ENCODE measurements around the gene TXNL1.
"Not testable (repeated sequence)": the region's sequence is repeated elsewhere in the genome, so short reads cannot be mapped to it uniquely, and the experiment has no call there.

TXNL1 gene

DNA sequence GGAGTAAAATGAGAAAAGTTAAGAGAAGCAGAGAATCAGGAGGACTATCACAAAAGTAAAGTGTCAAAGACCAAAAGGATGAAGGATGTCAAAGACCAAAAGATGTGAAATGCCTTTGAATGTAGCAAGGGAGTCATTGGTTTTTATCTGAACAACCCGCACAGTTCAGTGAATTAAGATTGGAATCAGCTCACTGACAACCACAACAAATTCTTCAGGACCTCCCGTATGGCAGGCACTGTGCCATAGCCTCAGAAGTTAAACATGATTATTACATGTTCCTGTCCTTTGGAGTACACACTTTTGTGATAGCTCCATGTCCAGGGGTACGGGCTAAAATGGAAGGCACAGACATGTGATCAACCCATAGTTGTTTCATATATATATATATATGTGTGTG lies 5.0 kb upstream of the TXNL1 start:
- DNase-seq, result no peak

GRCh38 chr18:56641714-56642337 lies 3.4 kb upstream of the TXNL1 start:
- DNase-seq, result no peak

DNA sequence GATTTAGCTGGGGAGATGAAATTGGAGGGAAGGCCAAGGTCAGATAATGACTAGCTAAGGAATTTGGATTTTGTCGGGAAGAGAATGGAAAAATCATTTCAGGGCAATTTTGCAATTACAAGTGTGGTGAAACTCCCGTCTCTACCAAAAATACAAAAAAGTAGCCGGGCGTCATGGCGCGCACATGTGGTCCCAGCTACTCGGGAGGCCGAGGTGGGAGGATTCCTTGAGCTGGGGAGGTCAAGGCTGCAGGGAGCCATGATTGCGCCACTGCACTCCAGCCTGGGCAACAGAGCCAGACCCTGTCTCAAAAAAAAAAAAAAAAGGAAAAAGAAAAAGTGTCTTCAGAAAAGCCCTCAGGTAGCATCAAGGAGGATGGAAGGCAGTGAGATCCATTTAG lies 1.2 kb upstream of the TXNL1 start:
- no peak for DNase-seq

- no peak for DNase-seq
These were observed 651 bp upstream of the TXNL1 start for GRCh38 chr18:56639104-56639381.

DNA sequence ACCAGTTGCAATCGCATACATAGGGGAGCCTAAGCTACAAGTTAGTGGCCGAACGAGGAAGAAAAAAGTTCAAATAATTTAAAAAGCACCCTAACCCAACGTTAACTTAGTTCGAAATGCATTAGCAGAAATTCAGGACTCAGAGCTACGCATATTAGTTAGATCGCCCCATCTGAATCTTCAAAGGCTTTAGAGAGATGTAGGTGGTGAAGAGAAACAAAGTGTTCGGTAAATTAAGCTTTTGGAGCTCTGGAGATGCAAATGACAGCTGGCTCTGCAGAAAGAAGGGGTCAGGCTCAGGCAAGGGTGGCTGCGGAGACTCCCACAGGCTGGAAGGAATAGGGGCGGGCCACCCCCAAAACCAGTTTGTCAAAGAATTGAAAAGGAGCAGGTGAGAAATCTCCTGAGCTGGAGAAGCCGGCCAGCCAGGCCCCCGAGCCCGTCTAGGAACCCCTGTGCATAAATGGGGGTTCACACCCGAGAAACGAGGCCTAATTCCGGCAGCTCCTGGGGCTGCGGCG lies 621 bp downstream of the TXNL1 start:
- no peak for DNase-seq

DNA sequence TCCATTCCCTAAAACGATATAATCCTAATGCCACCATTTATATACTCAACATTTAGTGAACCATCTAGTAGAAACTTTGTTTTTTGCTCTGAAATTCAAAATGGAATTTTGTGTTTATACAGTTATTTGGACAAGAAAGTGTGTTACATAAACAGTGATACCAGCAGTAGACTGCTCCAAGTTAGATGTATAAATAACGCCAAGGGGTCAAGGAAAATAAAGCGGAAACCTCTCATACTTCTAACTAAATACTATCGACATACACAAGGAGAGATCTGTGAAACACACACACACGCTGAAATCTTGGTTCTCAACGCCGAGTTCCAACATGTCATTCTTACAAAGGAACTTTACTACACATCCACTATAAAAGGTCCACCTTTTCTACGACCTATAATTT lies 1.2 kb downstream of the TXNL1 start:
- DNase-seq, result no peak

DNA sequence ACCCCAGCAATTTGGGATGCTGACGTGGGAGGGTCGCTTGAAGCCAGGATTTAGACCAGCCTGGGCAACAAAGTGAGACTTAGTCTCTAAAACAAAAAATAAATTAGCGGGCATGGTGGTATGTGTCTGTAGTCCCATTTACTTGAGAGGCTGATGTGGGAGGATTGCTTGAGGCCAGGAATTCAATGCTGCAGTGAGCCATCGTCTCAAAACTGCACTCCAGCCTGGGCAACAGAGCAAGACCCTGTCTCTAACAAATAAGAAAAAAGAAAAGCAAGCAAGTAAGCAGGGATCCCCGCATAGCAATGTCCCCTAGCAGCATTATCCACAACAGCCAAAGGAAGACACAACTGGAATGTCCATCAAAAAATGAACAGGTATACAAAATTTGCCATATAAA lies 3.4 kb downstream of the TXNL1 start:
- no peak for DNase-seq

GRCh38 chr18:56632070-56633022 lies 6.0 kb downstream of the TXNL1 start:
- DNase-seq, result no peak

DNA sequence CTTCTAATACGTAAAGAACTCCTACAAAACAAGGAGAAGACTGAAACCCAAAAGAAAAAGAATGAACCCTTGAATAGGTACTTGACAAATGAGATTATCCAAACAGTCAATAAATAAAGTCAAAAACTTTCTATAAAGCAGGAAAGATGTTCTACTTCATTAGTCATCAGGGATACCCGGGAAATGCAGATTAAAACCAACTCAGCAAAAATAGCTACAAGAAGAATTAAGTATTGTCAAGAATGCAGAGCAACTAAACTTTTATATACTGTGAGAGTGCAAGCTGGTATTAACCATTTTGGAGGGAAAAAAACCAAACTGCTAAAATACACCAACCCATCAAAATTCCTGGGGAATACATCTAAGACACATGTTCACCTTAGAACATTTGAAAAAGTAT lies 10.4 kb downstream of the TXNL1 start:
- DNase-seq, result no peak

- no peak for DNase-seq
These were observed 22.5 kb downstream of the TXNL1 start for GRCh38 chr18:56615738-56616520.

DNA sequence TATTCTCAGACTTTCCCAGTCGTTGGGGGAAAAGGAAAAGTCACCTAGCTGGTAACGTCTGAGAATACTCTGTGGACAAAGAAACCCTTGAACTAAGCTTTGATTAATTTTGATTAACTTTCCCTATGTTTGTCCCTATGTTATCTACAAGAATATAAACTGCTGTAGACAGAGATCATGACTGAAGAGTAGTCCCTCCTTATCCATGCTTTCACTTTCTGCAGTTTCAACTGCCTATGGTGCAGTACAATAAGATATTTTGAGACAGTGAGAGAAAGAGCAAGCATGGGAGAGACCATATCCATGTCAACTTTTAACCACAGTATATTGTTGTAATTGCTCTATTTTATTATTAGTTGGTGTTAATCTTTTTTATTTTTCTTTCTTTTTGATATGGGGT lies 31.8 kb downstream of the TXNL1 start:
- DNase-seq, result no peak

DNA sequence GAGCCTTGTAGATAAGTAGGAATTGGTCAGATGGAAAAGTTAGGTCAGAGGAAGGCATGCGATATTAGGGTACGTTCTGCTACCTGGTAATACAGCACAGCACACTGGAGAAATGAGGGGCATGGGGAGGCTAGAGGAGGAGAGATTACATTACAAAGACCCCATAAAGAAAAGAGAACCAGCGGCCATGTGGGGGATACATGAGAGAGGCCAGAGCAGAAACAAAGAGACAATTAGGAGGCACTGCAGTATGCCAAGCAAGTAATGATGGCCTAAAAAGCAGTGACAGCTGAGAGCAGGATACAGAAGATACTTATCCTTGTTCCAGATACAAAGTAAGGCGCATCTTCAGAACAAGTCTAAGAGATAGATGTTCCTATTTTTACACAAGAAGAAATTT lies 40.0 kb downstream of the TXNL1 start:
- DNase-seq, result no peak

GRCh38 chr18:56593906-56594305 lies 44.5 kb downstream of the TXNL1 start:
- DNase-seq, result no peak

DNA sequence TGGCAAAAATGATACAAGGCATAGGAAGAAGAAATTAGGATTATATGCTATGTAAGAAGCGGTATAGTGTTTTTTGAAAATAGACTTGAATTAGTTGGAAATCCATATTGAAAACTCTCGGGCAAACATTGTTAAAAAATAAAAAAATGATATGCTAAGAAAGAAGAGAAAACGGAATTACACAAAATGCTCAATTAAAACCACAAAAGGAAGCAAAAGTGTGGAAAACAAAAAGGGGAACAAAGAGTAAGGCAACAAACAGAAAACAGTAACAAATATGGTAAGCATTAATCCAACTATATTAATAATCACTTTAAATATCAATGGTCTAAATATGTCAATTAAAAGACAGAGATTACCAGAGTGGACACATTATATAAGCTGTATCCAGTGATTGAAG lies 58.4 kb downstream of the TXNL1 start:
- no peak for DNase-seq

- no peak for DNase-seq
These were observed 58.9 kb downstream of the TXNL1 start for GRCh38 chr18:56579451-56579850.

DNA sequence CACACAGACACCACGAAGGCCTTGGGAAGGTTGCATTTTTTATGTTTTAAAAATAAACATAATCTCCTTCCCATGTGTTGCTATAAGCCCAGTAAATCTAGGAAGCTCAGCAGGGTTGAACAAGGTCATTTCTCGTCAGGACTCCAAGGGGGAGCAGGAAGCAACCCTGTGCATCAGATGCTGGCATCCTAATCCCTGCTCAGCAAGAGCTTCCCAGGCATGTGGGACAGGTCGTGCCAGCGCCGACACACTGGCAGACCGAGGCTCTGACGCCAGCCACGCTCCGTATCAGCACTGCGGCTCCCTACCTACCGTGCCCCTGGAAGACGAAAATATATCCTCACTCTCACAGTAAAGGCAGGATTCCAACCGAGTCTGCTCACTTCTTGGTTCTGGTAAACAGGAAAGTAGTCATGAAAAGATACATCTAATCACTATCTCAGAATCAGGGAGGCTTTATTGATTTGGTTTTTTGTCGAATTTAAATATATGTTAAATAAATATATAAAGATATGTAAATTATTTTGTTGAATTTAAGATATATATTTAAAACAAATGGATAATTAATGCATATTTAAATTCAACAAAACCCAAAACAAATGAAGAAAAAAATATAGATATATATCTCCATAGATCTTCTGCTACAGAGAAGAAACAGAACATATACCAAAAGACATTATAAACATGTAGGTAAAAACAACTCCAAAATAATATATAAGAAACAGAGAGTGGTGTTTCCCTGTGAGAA lies 61.4 kb downstream of the TXNL1 start:
- no peak for DNase-seq

DNA sequence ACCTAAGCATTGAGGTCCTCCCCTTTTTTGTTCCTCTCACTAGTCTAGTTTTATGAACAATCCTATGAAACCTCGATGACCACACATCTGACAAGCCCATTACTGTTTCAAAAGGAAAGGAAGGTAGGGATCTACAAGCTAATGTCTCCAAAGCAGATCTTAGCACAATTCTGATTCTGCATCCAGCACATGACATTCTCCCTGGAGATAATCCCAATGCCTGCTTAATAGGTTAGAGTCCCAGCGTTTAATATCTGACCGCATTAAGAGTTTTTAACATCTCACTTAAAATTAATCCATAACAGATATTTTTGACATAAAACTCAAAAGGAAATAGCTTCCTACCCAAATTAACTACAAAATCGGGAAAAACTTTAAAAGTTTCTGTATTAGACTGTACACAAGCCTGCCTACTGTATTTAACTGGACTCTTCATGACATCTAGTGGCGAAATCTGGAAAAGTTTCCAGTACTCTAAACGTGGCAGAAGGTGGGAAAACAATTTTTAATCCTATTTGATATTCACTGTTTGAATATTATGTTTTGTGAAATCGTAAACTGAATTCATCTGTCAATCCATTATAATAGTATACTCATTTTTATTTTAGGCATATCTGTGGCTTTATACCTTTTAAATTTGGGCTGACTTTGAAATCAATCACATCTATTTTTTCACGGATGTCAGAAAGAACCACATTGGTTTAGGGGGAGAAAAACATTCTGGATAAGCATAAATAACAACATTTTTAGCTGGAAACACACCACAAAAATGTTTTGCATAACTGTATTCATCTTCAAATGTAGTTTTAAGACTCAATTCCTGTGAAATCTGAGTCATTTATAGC lies 62.4 kb downstream of the TXNL1 start:
- peak; percentile 4 to 45 for DNase-seq

DNA sequence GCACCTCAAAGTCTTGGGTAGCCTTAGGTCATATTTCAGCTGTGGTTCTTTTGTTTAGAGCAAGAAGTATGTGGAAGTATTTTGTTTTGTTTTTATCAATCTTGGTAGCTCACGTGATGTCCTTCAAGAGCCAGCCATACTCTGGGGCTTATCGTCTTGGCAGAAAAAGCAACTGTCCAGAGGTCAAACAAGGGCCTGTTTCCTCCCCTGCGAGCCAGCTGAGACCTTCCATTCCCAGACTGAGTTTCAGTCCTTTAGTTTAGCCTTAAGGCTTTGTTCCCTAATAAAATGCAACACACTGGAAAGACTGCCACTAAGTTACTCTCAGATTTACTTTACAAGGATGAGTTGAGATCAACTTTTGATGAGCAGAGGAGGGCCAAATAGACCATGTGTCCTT lies 63.5 kb downstream of the TXNL1 start:
- DNase-seq, result no peak

- DNase-seq, result not testable (repeated sequence)
These were observed 66.1 kb downstream of the TXNL1 start for GRCh38 chr18:56572267-56572666.

DNA sequence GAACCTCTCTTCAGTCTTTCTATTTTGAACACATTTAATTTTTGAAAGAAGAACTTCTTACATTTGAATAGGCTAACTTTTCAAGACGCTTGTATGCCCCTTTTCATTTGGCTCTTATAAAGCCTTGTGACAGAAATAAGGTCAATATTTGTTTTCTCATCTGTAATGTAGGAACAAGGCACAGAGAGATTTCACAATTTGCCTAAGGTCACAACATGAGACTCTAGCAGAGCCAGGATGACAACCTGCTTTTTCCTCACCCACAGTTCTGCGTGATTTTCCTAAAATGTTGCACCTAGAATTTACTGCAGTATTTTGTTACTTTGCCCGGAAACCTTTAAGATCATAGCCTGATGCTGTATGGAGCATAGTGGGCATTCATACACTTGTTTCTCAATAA lies 67.4 kb downstream of the TXNL1 start:
- no peak for DNase-seq

- no peak for DNase-seq
These were observed 69.0 kb downstream of the TXNL1 start for GRCh38 chr18:56569416-56569815.

DNA sequence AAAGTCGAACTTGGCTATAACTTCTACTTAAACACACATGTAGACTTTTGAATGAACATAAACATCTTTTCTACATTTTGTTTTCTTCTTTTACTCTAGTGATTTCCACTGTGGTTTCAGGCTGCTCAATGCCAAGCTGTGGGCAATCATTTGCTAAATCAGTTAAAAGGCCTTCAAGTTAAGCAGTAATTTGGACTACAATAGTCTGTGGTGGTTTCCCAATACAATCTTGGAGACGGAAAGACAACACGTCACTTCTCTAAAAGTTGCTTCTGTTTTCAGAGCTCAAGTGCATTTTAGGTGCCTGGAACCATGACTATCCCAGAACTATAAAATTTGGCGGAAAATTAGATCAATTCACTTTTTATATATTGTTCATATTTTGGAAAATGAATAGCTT lies 69.4 kb downstream of the TXNL1 start:
- DNase-seq, result no peak

Data from NCI-H2081 (cell line).